Keratinocyte (primary cell): ENCODE measurements around the gene DCUN1D1.

Source experiments
- CTCF ChIP-seq, 3 experiments: IDR thresholded peaks in 1 of 3; conservative IDR thresholded peaks in 1 of 3; optimal IDR thresholded peaks in 1 of 3; 2 replicates in 2 of 3; 3 replicates in 1 of 3; pipeline versions ENCODE3 to v1.5.1; 2011; ENCODE audit warnings: low read length in 3 of 3, mild to moderate bottlenecking in 3 of 3, moderate library complexity in 2 of 3, control low read depth in 1 of 3, inconsistent platforms in 1 of 3; ENCODE audit not compliant: insufficient read depth in 2 of 3; ENCODE audit errors: extremely low read depth in 1 of 3
- EZH2 ChIP-seq: IDR thresholded peaks from one replicate; pipeline ENCODE4 v1.6.1; 2012; ENCODE audit warnings: inconsistent platforms, mild to moderate bottlenecking, low read length, moderate library complexity

GRCh38 chr3:182967218-182968204 is 12.8 kb downstream of the DCUN1D1 start:
- TF ChIP-seq CTCF (optimal IDR thresholded peaks at IDR 0.05 in 1 of 3, IDR thresholded peaks at IDR 0.05 in 1 of 3, conservative IDR thresholded peaks at IDR 0.05 in 1 of 3; ENCODE audit: extremely low read depth in 1 of 3, insufficient read depth in 2 of 3, low read length in 3 of 3) (no peak), EZH2 (no peak)
